GM23248 (cell line): ENCODE measurements around the gene STXBP4.

Source experiments
- EZH2 ChIP-seq: fragments of 200-600 bp; sonication (generic); IDR thresholded peaks from 2 replicates; pipeline ENCODE4 v1.6.1; 2018; ENCODE audit warnings: antibody characterized with exemption, mild to moderate bottlenecking; ENCODE audit not compliant: insufficient read depth, poor library complexity, severe bottlenecking
- EZH2phosphoT487 ChIP-seq: fragments of 200-600 bp; sonication (generic); IDR thresholded peaks from 2 replicates; pipeline ENCODE4 v1.6.1; 2018; ENCODE audit warnings: antibody characterized with exemption, moderate library complexity, mild to moderate bottlenecking, low read depth; ENCODE audit not compliant: insufficient read depth

DNA sequence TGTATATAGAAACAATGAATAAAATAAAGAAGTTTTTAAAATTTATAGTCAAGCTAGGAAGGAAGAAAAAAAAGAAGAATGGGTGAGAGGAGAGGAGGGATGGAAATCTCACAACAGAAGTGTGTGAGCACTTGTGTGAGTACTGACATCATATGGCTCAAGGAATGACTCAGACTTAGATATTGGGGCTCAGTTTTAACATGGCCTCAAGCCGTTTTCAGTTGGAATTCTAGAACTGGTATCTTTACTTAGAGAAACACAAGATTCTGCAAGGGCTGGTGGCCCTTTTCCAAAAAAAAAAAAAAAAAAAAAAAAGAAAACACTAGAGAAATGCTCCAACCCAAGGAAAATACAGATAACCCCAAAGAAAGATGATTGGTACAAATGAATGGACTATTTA lies 55.1 kb downstream of the STXBP4 start:
- no peak for TF ChIP-seq EZH2
- no peak for TF ChIP-seq EZH2phosphoT487
